Mesenteric fat pad (tissue), 1 donor: ENCODE measurements around the gene NUB1. TPM values are rescaled to one million over a fixed set of nuclear protein-coding genes. Genes with fewer than 3 reads are reported as not detected.

Experiments
- DNase-seq: peaks from one replicate; pipeline ENCODE4 v3.0.0-alpha.2; 2020; ENCODE audit warnings: low spot score
- total RNA-seq: library from RNA; stranded (reverse); fragmentation: NEBNext Ultra II Directional; extraction: Animal tissue kit (Norgen Biotek cat#: 25700); gene quantifications from one replicate; pipeline ENCODE4 v1.2.1, GENCODE V29; 2021
- donor health status: DM: yes; HTN: yes; CAD: no.

NUB1 gene
- total RNA-seq, 1 donor from 2014 or later, result 59.2 TPM

- DNase-seq, result peak; percentile 67
Observed at GRCh38 chr7:151312831-151313809, 28.5 kb upstream of the NUB1 start.

GRCh38 chr7:151313857-151314256 lies 27.8 kb upstream of the NUB1 start:
- peak; percentile 89 for DNase-seq

- no peak for DNase-seq
Observed at GRCh38 chr7:151314401-151314800, 27.2 kb upstream of the NUB1 start.

- no peak for DNase-seq
Observed at GRCh38 chr7:151315038-151315655, 26.5 kb upstream of the NUB1 start.

GRCh38 chr7:151316896-151317295 lies 24.7 kb upstream of the NUB1 start:
- no peak for DNase-seq

GRCh38 chr7:151317936-151318335 lies 23.7 kb upstream of the NUB1 start:
- DNase-seq, result no peak

GRCh38 chr7:151319189-151319588 lies 22.4 kb upstream of the NUB1 start:
- no peak for DNase-seq

- DNase-seq, result no peak
Observed at GRCh38 chr7:151320263-151320845, 21.3 kb upstream of the NUB1 start.

- DNase-seq, result no peak
Observed at GRCh38 chr7:151321341-151321740, 20.3 kb upstream of the NUB1 start.

GRCh38 chr7:151322906-151323305 lies 18.7 kb upstream of the NUB1 start:
- DNase-seq, result no peak

- DNase-seq, result no peak
Observed at GRCh38 chr7:151327022-151327421, 14.6 kb upstream of the NUB1 start.

- DNase-seq, result no peak
Observed at GRCh38 chr7:151327659-151328058, 14.0 kb upstream of the NUB1 start.

GRCh38 chr7:151330181-151330580 lies 11.4 kb upstream of the NUB1 start:
- no peak for DNase-seq

GRCh38 chr7:151330661-151331060 lies 11.0 kb upstream of the NUB1 start:
- DNase-seq, result no peak

- no peak for DNase-seq
Observed at GRCh38 chr7:151334628-151335027, 7.0 kb upstream of the NUB1 start.

- DNase-seq, result no peak
Observed at GRCh38 chr7:151336027-151336708, 5.4 kb upstream of the NUB1 start.

GRCh38 chr7:151337346-151337745 lies 4.3 kb upstream of the NUB1 start:
- DNase-seq, result no peak

GRCh38 chr7:151338809-151339208 lies 2.8 kb upstream of the NUB1 start:
- DNase-seq, result no peak

- DNase-seq, result no peak
Observed at GRCh38 chr7:151339651-151340382, 1.8 kb upstream of the NUB1 start.

- no peak for DNase-seq
Observed at GRCh38 chr7:151340794-151341356, 737 bp upstream of the NUB1 start.
